Measurements from ENCODE around the gene KRT13.

The KRT13 gene

GRCh38 chr17:41537614-41537954, 32.2 kb upstream of the KRT13 start:
- no peak for DNase-seq

- no peak for DNase-seq
These were observed 31.6 kb upstream of the KRT13 start for GRCh38 chr17:41536741-41537613.

DNA sequence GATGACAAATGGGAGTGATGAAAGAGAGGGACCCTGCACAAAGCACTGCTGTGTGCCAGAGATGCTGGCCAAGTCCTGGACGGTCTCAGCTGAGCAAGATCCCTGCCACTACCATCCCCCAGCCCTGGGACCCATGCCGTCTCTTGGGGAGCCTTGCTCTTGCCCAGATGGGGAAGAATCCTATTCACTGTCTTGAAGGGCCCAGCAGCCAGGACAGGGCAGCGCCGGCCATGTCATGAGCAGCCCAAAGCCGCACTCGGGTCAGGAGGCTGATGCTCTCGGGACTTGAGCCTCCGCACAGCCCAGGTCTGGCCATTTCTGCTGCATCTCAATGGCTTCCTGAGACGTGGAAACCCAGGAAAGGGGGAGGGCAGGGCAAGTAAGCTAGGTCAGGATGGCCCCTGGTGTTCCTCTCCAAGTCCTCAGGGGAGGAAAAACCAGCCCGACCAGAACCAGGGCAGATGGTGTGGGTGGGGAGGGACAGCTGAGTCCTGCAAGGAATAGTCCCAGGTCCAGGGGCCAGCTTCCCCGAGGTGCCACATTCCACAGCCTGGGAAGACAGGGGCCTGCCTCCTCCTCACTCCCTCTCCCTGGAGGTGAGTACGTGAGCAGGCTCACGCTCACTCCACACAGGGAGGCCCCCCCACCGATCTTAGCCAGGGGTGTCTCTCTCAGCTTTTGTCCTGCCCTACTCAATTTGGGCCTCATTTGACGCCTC, 30.5 kb upstream of the KRT13 start:
- no peak for DNase-seq

GRCh38 chr17:41534899-41535546, 29.6 kb upstream of the KRT13 start:
- no peak for DNase-seq

DNA sequence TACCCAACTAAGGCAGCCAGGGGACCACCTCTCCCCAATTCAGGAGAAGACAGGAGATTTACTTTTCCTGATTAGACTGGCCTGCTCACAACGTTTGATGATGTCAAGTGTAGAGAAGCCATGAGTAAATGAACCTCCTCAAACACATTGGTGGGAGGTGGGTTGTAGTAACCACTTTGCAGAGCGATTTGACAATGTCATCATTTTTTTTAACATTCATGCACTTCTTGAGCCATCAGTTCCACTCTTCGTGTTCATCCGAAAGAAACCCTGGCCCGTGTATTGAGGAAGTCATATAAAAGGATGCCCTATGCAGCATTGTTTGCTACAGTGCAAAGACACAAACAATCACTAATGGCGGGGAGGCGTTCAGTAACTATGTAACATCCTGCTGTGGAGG, 28.2 kb upstream of the KRT13 start:
- DNase-seq, result no peak

DNA sequence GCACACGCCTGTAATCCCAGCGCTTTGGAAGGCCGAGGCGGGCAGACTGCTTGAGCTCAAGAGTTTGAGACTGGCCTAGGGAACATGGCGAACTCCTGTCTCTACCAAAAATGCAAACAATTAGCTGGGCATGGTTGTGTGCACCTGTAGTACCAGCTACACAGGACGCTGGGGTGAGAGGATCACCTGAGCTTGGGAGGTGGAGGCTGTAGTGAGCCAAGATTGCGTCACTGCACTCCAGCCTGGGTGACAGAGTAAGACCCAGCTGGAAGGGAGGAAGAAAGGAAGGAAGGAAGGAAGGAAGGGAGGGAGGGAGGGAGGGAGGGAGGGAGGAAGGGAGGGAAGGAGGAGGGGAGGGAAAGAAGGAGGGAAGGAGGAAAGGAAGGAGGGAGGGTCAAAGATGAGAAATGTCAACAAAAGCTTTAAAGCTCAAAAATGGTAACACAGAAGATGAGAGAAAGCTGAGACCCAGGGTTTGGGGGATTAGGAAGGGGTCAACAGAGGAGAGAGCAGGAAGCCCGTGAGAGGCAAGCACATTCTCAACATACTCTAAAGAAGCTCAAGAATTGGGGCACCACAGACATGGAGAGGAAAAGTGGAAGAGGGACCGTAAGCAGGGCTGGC, 27.6 kb upstream of the KRT13 start:
- no peak for DNase-seq

GRCh38 chr17:41531993-41532392, 26.6 kb upstream of the KRT13 start:
- no peak for DNase-seq

DNA sequence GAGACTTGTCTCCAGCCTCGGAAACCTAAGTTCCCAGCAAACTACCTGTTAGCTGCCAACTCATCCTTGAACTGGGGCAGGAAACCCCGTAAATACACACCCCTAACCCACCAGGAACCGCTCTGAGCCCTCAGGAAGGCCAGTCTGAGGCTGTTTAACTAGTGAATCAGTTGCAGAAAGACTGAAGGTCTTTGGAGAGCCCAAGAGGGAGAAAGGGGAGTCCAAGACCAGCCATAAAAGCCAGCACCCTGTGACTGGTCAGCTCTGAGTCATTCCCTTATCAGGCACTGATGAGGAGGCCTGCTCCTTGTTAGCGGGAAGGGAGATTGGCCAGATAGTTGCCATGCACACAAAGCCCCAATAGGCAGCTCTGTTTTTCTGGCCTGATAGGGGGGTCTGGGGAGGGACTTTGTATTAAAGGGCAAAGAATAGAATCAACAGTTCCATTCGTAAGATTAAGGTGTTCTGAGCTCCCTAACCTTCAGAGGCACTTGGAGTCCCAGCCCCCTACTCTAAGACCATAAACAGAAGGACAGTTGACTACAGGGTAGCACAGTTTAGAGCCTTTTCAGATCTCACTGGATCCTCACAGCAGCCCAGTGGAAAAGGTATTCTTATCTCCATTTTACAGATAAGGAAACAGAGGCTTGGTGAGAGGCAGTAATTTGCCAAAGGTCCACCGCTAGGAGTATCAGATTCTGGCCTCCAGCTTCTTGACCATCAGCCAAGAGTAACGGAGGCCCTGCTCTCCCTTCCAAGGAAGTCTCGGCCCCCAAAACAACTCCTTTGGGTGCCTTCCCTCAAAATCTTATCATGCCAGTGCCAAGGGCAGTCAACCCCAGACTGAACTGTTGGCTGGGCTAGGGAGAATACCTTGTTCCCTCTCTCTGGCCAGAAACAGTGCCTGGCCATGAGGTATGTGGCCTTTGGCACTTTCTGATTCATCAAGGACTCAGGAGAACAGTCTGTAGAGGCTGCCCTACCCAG, 24.9 kb upstream of the KRT13 start:
- DNase-seq, result peak; percentile 16

GRCh38 chr17:41529491-41529915, 24.1 kb upstream of the KRT13 start:
- DNase-seq, result no peak

DNA sequence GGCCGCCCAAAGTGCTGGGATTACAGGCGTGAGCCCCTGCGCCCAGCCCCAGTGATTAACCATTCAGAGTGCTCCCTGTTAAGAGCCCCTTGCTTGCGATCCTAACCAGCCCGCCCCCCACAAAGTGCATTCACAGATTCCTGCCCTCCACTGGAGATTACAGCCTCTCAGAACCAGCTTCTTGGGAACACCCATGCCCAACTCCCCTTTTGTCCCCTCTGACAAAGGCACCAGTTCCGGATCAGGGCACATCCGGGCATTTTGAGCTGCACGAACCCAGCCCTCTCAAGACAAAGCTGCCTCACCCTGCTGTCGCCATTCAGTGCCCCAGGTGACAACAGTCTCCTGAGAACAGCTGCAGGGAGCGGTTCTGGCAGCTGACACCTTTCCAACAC, 23.5 kb upstream of the KRT13 start:
- no peak for DNase-seq

DNA sequence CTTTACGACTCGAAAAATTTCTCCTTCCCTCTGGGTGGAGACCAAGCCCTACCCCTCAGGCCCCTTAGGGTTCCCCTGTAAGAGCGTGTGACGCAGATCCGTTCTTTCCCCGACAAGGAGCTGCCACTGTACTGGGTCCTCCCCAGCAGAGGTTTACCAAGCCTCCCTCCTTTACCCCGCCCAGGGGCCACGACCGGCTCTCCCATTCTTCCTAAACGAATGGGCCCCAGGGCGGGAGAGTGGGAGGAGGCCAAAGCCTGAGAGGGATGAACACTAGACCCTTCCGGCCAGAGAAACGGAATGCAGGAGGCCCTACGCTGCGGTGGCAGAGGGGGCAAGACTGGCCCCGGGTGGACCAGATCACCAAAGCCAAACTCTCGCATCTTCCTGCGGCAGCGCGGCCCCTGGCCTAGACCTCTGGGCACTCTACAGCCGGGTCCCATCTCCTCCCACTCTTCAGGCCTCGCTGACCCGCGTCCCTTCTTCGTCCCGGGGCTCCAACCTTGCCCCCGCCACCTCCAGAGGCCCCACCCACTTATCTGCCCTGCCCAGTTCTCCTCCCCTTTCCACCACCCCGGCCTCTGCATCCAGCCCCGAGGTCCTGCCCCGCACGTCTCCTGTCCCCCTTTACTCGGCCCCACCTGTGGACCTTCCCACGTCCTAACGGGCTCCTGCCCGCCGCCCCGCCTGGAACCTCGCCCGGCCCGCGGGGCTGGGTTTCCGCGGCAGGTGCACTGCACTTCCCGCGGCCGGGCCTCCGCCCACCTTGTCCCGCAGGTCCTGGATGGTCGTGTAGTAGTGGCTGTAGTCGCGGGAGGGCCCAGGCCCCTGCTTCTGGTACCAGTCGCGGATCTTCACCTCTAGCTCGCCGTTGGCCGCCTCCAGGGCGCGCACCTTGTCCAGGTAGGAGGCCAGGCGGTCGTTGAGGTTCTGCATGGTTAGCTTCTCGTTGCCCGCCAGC, 21.9 kb upstream of the KRT13 start:
- DNase-seq, result no peak

DNA sequence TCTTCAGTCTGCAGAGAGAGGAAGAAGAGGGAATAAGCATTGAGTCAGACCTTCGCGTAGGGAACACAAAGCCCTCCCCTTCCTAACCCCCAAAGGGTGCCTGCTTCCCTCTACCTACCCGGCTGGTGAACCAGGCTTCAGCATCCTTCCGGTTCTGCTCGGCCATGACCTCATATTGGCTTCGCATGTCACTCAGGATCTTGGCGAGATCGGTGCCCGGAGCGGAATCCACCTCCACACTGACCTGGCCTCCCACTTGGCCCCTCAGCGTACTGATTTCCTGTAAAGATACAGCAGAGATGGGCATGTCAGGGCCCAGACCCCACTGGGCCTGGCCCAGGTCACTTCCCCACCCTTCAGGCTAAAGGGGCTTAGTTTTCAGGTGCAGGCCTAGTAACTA, 18.8 kb upstream of the KRT13 start:
- DNase-seq, result no peak

DNA sequence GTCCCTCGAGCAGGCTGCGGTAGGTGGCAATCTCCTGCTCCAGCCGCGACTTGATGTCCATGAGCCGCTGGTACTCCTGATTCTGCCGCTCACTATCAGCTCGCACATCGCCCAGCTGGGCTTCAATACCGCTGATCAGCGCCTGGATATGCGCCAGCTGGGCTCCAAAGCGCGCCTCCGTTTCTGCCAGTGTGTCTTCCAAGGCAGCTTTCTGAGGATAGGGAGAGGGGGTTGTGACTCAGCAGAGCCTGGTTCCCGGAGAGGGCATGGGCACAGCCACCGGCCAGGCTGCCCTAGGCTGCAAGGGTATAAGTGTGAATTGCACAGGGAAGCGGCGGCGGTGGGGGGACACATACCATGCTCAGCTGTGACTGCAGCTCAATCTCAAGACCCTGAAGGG, 18.4 kb upstream of the KRT13 start:
- DNase-seq, result peak; percentile 15

GRCh38 chr17:41523225-41523593, 17.8 kb upstream of the KRT13 start:
- no peak for DNase-seq

DNA sequence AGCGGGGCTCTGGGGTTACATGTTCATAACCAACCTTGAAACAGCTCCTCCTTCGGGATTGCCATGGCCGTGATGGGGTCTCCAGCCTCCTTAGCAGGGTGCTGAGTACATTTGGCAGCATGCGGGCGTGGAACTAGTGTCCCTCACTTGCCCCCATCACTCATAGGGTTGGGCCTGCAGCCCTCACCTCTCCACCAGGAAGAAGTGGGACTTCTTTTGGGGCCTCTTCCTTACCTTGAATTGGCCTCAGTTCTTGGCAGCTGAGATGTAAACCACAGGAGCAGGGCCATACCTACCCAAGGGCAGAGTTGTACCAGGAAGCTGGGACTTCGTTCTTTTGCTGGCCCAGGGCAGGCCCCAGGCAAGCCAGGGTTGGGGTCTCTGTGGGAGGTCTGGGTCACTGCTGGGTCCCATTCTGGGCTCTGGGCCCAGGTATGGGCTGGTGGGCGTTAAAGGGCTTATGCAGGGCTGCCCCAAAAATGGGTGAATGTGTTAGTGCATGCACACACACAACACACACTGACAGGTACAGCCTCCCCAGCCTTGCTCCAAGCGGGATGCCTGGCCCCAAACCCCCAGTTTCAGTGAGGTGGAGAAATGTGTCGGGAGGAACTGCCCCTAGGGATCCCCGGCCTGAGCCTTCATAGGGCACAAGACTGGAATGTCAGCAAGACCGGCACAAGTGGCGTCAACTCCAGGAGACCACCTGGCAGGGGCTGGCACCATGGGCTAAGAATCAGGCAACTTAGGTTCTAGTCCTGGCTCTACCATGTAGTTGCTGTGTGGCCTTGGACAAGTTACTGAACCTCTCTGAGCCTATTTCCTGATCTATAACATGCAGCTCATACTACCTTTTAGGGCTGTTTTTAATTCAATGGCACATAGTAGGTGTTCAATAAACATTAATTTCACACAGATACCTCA, 17.2 kb upstream of the KRT13 start:
- DNase-seq, result no peak

GRCh38 chr17:41521574-41522261, 16.3 kb upstream of the KRT13 start:
- DNase-seq, result no peak

DNA sequence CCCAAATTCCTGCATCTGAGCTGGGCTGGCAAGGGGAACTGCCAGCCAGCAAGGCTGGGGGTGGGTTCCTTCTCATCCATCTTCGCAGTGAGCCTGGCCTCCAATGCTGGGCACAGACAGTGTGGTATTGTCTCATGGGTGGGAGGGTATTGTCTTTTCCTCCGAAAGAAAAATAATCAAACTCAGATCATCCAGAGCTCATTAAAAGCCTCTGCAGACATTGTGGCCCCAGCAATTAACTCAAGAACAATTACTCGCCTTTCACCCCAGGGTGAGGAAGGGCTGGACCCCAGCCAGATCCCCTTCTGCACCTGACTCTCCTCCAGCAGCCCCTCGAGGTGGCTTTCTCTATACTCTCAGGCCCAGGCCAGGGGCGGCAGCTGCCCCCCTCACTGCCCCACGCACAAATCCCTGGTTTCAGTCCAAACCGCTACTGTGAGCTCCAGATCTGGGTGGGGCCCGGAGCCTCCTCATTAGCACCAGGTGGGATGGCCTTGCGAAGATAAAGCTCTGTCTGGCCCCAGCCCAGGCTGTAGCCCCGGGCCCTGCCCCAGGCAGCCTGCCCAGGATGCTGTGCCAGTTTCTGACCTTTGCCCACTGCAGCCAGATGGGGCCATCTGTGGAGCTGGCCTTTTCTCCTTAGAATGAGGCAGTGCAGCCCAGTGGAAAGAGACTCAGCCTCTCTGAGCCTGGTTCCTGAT, 15.6 kb upstream of the KRT13 start:
- peak; percentile 15 for DNase-seq

GRCh38 chr17:41519501-41520224, 14.3 kb upstream of the KRT13 start:
- DNase-seq, result peak; percentile 90

All from DMS 273 treated with DMSO at 0.1 percent for 48 hours (cell line).